Measurements from ENCODE around the gene XXYLT1. TPM values are rescaled to one million over a fixed set of nuclear protein-coding genes. Genes with fewer than 3 reads are reported as not detected.

XXYLT1 gene
- total RNA-seq, 6 experiments from 2014 or later, result 1.7 to 6.5 (median 2.1) TPM

GRCh38 chr3:195023989-195024388, 247.0 kb downstream of the XXYLT1 start:
- Histone ChIP-seq H3K4me1 (no peaks in the 10 kb centered on the region), H3K9me3 (no peaks in the 10 kb centered on the region), H3K27ac (no peak overlapping the region), H3K4me3 (no peak overlapping the region), H3K36me3 (no peaks in the 10 kb centered on the region), H3K27me3 (no peaks in the 10 kb centered on the region)
- ATAC-seq, result no peak
- TF ChIP-seq POLR2A (IDR thresholded peaks at IDR 0.05) (no peak), CTCF (IDR thresholded peaks at IDR 0.05) (no peak)
- WGBS (ENCODE audit: insufficient coverage, low coverage, low lambda C conversion rate, missing lambda C conversion rate), result 88% methylated on average over 10 of the region's 11 CpGs
- DNase-seq, result no peak
- intact Hi-C loops (cut with DNase I), result no loop called here

GRCh38 chr3:195023576-195023975, 247.4 kb downstream of the XXYLT1 start:
- ATAC-seq (no peak), DNase-seq (no peak)
- intact Hi-C loops (cut with DNase I), result no loop called here
- no peak for TF ChIP-seq POLR2A (IDR thresholded peaks at IDR 0.05)
- no peak for TF ChIP-seq CTCF (IDR thresholded peaks at IDR 0.05)
- Histone ChIP-seq H3K4me1 (no peaks in the 10 kb centered on the region), H3K4me3 (no peak overlapping the region), H3K9me3 (no peaks in the 10 kb centered on the region), H3K36me3 (no peaks in the 10 kb centered on the region), H3K27ac (no peak overlapping the region), H3K27me3 (no peaks in the 10 kb centered on the region)
- WGBS (ENCODE audit: insufficient coverage, low coverage, low lambda C conversion rate, missing lambda C conversion rate), result 17% methylated on average over 2 of the region's 2 CpGs

DNA sequence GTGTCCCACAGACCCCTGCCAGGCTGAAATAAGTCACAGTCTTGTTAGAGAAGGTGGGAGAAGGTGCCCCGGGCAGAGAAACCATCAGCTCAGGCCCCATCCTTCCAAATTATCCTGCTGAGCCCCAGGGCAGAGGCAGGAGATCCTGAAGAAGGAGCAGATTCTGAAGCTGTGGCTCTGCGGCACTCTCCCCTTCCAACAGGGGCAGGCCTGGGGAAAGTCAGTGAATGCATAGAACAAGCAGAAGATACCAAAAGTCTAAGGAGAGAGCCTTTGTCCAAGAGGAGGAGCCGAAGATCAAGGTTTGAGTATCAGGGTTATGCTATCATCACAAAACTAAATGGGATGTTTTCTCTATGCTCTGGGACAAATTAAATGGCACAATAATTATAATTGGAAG, 249.3 kb downstream of the XXYLT1 start:
- intact Hi-C loops (cut with DNase I), result no loop called here
- Histone ChIP-seq H3K27ac (no peak overlapping the region), H3K4me1 (no peaks in the 10 kb centered on the region), H3K9me3 (no peaks in the 10 kb centered on the region), H3K36me3 (no peaks in the 10 kb centered on the region), H3K27me3 (no peaks in the 10 kb centered on the region), H3K4me3 (no peak overlapping the region)
- no peak for TF ChIP-seq POLR2A (IDR thresholded peaks at IDR 0.05)
- TF ChIP-seq CTCF (IDR thresholded peaks at IDR 0.05), result no peak
- ATAC-seq (no peak), DNase-seq (peak in 1 of 3 donors; percentile 24)
- WGBS (ENCODE audit: insufficient coverage, low coverage, low lambda C conversion rate, missing lambda C conversion rate), result 75% methylated on average over 1 of the region's 3 CpGs

DNA sequence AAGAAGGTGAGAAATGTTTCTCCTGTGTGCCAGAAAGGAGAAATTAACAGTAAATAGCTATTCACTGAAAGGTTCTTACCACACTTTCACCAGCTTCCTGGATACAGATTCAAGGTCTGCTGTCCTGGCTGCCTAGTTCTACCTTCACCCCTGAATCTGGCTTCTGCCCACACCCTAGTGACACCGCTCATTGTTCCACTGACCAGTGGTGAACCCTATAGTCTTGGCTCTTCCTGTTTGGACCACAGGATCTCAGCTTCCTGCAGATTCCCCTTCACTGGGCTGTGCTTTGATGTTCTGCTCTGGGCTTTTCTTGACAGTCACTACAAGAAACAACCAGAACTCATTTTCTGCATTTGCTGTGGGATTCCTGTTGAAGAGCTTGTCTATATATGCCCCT, 250.0 kb downstream of the XXYLT1 start:
- DNase-seq (peak in 1 of 3 donors; percentile 32), ATAC-seq (peak; percentile 56 to 75 (median 71))
- Histone ChIP-seq H3K36me3 (no peaks in the 10 kb centered on the region), H3K27ac (no peak overlapping the region), H3K27me3 (no peaks in the 10 kb centered on the region), H3K4me3 (no peak overlapping the region), H3K9me3 (no peaks in the 10 kb centered on the region), H3K4me1 (no peaks in the 10 kb centered on the region)
- WGBS (ENCODE audit: insufficient coverage, low coverage, low lambda C conversion rate, missing lambda C conversion rate), result 60% methylated on average over 1 of the region's 1 CpG
- TF ChIP-seq POLR2A (IDR thresholded peaks at IDR 0.05) (no peak), CTCF (IDR thresholded peaks at IDR 0.05) (no peak)
- intact Hi-C loops (cut with DNase I), result no loop called here

DNA sequence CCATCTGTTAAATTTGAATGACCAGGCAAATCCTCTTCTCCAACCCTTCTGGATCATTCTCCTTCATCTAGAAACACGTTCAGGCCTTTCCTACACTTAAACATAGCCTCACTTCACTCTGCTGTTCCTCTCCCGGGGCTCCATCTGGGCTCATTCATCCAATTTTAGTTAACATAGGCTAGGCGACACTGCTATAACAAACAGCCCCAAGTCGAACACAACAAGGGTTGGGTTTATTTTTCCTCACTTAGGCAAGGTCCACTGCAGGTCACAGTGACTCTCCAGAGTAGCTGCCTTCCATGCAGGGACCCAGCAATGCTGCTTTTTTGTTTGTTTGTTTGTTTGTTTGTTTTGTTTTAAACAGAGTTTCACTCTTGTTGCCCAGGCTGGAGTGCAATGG, 250.8 kb downstream of the XXYLT1 start:
- Histone ChIP-seq H3K36me3 (no peaks in the 10 kb centered on the region), H3K4me3 (no peak overlapping the region), H3K27ac (no peak overlapping the region), H3K9me3 (no peaks in the 10 kb centered on the region), H3K4me1 (no peaks in the 10 kb centered on the region), H3K27me3 (no peaks in the 10 kb centered on the region)
- no peak for ATAC-seq
- WGBS (ENCODE audit: insufficient coverage, low coverage, low lambda C conversion rate, missing lambda C conversion rate), result 83% methylated on average over 4 of the region's 4 CpGs
- intact Hi-C loops (cut with DNase I), result no loop called here
- TF ChIP-seq CTCF (IDR thresholded peaks at IDR 0.05), result no peak
- no peak for TF ChIP-seq POLR2A (IDR thresholded peaks at IDR 0.05)
- peak in 1 of 3 donors; percentile 26 for DNase-seq

Data from right lobe of liver (tissue), 6 donors.